ENCODE data around the gene MAP3K20.

- no peak for TF ChIP-seq CTCF (IDR thresholded peaks at IDR 0.05)
- TF ChIP-seq POLR2A (IDR thresholded peaks at IDR 0.05) = no peak
Measured at GRCh38 chr2:173171924-173172643, 96.4 kb downstream of the MAP3K20 start.

Data from Peyer's patch (tissue), 4 donors.